C4-2B (cell line): ENCODE results near the gene TAOK1.

Source experiments
- ZFX ChIP-seq: fragments of 450-650 bp; IDR thresholded peaks from 2 replicates; pipeline ENCODE4 v1.6.1; 2017
- TF ChIP-seq, protein P1 (sequence below): fragments of 450-650 bp; conservative IDR thresholded peaks from 2 replicates; pipeline ENCODE4 v1.5.1; 2017; ENCODE audit warnings: mild to moderate bottlenecking

DNA sequence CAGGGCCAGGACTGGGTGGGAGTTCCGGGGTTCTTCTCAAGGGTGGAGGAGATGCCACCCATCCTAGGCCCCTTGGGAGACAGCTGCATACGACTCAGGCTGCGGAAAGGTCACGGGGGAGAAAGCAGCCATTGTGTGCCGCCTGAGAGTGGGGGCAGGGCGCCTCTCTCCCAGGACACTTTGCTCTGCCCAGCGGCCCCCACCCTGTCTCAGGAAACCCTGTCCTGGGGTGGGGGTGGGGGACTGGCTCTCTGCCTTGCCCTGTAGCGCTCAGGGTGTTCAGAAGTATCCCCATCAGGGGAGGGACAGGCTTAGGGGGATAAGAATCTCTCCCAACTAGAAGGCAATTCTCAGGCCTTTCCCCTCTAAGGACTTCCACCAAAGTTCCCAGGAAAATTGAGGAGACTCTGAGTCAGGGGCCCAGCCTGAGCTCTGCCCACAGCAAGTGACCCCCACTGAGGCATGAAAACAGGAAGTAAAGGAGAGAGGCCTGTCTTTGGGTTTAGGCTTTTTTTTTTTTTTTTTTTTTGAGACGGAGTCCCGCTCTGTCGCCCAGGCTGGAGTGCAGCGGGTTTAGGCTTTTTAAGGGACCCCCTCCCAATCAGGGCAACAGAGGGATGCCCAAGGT, 194.4 kb downstream of the TAOK1 start:
- TF ChIP-seq, protein P1, sequence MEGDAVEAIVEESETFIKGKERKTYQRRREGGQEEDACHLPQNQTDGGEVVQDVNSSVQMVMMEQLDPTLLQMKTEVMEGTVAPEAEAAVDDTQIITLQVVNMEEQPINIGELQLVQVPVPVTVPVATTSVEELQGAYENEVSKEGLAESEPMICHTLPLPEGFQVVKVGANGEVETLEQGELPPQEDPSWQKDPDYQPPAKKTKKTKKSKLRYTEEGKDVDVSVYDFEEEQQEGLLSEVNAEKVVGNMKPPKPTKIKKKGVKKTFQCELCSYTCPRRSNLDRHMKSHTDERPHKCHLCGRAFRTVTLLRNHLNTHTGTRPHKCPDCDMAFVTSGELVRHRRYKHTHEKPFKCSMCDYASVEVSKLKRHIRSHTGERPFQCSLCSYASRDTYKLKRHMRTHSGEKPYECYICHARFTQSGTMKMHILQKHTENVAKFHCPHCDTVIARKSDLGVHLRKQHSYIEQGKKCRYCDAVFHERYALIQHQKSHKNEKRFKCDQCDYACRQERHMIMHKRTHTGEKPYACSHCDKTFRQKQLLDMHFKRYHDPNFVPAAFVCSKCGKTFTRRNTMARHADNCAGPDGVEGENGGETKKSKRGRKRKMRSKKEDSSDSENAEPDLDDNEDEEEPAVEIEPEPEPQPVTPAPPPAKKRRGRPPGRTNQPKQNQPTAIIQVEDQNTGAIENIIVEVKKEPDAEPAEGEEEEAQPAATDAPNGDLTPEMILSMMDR: no peak
- TF ChIP-seq ZFX: no peak
